B cell (primary cell): ENCODE data around the gene MYL5.

Source experiments
- EZH2 ChIP-seq: IDR thresholded peaks from 2 replicates; pipeline ENCODE4 v1.6.1; 2012; ENCODE audit warnings: borderline replicate concordance, low read depth, mild to moderate bottlenecking, moderate library complexity, low read length; ENCODE audit not compliant: insufficient read depth, poor library complexity, severe bottlenecking
- TF ChIP-seq, protein P1 (sequence below): fragments of 200-600 bp; IDR thresholded peaks from one replicate; pipeline ENCODE4 v1.8.0; 2022; ENCODE audit warnings: antibody characterized with exemption, mild to moderate bottlenecking

DNA sequence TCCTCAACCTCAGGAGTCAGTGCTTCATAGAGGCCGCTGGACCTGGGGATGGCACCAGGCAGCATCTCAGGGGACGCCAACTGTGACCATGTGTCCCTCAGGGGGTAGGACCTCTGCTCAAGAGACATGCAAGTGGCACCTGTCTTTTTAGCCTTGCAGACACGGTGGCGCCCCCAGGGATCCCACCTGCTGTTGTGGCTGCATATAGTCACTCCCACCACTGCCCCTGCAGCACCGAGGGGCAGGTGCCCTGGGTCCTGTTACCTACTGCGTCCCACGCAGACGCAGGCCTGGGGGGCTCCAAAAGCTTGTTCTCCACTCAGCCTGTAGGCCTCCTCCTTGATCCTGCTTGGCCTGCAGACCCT lies 2.5 kb downstream of the MYL5 start:
- TF ChIP-seq, protein P1, sequence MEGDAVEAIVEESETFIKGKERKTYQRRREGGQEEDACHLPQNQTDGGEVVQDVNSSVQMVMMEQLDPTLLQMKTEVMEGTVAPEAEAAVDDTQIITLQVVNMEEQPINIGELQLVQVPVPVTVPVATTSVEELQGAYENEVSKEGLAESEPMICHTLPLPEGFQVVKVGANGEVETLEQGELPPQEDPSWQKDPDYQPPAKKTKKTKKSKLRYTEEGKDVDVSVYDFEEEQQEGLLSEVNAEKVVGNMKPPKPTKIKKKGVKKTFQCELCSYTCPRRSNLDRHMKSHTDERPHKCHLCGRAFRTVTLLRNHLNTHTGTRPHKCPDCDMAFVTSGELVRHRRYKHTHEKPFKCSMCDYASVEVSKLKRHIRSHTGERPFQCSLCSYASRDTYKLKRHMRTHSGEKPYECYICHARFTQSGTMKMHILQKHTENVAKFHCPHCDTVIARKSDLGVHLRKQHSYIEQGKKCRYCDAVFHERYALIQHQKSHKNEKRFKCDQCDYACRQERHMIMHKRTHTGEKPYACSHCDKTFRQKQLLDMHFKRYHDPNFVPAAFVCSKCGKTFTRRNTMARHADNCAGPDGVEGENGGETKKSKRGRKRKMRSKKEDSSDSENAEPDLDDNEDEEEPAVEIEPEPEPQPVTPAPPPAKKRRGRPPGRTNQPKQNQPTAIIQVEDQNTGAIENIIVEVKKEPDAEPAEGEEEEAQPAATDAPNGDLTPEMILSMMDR: no peak
- TF ChIP-seq EZH2: no peak
